Measurements from ENCODE around the gene FRMD8.

The FRMD8 gene

DNA sequence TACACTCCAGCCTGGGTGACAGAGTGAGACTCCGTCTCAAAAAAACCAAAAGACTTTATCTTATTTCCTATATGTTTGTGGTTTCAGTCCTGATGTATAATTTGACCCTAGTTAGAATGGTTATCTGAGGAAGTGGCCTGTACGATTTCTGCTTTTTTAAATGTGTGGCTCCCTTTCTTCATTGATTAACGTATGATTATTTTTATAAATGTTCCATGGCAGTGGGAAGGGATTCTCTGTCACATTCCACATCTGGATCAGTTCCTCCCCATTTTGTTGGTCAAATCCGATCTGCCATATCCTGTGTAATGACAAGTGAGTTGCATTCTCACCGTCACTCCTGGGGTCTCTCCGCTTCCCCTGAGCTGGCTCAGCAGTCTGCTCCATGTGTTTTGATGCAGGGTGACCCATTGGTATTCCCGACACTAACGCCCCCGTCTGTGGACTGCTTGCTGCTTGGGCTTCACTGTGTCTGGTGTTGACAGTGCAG, 56.5 kb downstream of the FRMD8 start:
- no peak for DNase-seq (ENCODE audit: low read depth)
- in situ Hi-C loops (cut with HindIII; ENCODE audit: low sequenced_read_pairs): no loop called here
- TF ChIP-seq, protein P1, sequence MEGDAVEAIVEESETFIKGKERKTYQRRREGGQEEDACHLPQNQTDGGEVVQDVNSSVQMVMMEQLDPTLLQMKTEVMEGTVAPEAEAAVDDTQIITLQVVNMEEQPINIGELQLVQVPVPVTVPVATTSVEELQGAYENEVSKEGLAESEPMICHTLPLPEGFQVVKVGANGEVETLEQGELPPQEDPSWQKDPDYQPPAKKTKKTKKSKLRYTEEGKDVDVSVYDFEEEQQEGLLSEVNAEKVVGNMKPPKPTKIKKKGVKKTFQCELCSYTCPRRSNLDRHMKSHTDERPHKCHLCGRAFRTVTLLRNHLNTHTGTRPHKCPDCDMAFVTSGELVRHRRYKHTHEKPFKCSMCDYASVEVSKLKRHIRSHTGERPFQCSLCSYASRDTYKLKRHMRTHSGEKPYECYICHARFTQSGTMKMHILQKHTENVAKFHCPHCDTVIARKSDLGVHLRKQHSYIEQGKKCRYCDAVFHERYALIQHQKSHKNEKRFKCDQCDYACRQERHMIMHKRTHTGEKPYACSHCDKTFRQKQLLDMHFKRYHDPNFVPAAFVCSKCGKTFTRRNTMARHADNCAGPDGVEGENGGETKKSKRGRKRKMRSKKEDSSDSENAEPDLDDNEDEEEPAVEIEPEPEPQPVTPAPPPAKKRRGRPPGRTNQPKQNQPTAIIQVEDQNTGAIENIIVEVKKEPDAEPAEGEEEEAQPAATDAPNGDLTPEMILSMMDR (IDR thresholded peaks at IDR 0.05; ENCODE audit: low read depth, low read length, missing control alignments): no peak
- H3K4me3 ChIP-seq (ENCODE audit: low read depth, low read length): no peak overlapping the region

DNA sequence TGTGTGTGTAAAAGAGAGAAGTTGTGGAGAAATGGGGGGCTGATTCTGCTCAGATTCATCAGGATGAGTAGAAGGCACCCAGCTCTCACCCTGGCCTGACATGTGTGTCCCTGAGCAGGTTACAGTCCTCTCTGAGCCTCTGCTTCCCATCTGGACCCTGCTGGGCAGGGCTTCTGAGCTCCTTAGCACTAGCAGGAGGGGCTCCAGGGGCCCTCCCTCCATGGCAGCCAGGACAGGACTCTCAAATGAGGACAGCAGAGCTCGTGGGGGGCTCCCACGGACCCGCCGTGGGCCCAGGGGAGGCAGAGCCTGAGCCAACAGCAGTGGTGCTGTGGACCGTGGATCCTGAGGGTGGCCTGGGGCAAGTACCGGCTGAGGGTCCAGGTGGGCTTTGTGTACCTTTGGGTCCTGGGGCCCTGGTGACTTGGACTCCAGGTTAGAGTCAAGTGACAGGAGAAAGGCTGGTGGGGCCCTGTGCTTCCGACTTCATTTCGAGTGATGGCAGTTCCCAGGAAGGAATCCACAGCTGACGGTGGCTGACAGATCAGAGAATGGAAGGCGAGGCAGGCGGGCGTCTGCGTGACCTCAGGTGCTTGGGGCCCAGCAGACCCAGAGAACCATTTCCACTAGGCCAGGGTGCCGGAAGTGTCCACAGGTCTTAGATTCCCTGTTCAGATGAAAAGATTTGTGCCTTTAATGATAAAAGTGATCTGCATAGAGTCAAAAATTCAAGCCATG, 58.0 kb downstream of the FRMD8 start:
- TF ChIP-seq, protein P1 (IDR thresholded peaks at IDR 0.05; ENCODE audit: low read depth, low read length, missing control alignments): no peak
- in situ Hi-C loops (cut with HindIII; ENCODE audit: low sequenced_read_pairs): no loop called here
- H3K4me3 ChIP-seq (ENCODE audit: low read depth, low read length): no peak overlapping the region
- no peak for DNase-seq (ENCODE audit: low read depth)

DNA sequence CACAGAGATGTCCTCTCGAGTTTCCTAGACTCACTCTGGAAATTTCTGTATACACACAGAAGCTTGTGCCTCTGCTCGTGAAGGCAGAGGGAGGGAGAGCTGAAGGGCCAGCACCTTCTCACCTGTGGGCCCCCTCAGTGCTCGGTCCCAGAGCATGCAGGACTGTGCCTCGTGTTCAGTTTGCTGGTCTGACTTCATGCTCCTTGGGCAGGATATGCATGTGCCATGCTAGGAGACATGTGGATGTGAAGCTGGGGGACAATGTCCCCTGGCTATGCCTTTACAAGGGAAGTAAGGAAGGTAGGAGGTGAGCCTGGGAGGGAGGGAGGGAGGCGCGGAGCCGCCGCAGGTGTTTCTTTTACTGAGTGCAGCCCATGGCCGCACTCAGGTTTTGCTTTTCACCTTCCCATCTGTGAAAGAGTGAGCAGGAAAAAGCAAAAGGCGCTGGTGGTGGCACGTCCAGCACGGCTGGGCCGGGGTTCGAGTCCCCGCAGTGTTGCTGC, 58.7 kb downstream of the FRMD8 start:
- TF ChIP-seq, protein P1 (IDR thresholded peaks at IDR 0.05; ENCODE audit: low read depth, low read length, missing control alignments): no peak
- in situ Hi-C loops (cut with HindIII; ENCODE audit: low sequenced_read_pairs): no loop called here
- no peak overlapping the region for H3K4me3 ChIP-seq (ENCODE audit: low read depth, low read length)
- no peak for DNase-seq (ENCODE audit: low read depth)

DNA sequence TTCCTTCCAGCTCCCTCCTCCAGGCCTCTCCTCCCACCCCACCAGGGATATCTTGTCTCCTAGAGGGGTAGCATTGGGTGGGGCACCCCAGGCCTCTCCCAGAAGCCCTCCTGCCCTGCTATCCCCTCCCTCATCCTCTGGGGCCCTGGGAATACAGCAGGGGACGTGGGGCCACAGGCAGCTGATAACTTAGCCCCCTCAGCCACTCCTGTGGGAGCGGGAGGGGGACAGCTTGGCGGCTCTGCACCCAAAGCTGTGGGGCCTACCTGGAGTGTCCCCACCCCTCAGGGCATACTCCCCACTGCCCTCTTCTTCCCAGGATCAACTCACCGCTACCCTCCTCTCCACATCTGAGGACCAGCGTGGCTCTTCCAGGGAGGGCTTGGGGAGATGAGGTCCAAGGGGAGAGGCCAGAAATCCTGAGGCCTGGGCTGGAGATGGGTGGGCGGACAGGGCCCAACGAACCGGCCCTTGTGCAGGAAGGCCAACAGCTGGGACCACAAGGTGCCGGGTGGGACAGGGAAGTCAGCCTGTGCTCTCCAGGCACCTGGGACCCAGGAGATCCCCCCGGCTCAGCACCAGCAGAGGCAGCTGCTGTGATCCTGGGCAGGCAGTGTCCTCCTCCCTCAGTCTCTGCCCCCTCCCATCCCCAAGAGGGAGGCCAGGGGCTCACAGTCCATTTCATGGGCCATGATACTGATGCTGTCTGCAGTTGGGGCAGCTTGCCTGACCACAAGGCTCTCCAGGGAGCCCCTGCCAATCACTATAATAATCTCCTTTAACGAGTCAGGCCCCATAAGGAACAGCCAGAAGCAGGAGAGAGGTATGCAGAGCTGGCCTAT, 59.4 kb downstream of the FRMD8 start:
- no peak for DNase-seq (ENCODE audit: low read depth)
- H3K4me3 ChIP-seq (ENCODE audit: low read depth, low read length): no peak overlapping the region
- in situ Hi-C loops (cut with HindIII; ENCODE audit: low sequenced_read_pairs): no loop called here
- TF ChIP-seq, protein P1 (IDR thresholded peaks at IDR 0.05; ENCODE audit: low read depth, low read length, missing control alignments): no peak

DNA sequence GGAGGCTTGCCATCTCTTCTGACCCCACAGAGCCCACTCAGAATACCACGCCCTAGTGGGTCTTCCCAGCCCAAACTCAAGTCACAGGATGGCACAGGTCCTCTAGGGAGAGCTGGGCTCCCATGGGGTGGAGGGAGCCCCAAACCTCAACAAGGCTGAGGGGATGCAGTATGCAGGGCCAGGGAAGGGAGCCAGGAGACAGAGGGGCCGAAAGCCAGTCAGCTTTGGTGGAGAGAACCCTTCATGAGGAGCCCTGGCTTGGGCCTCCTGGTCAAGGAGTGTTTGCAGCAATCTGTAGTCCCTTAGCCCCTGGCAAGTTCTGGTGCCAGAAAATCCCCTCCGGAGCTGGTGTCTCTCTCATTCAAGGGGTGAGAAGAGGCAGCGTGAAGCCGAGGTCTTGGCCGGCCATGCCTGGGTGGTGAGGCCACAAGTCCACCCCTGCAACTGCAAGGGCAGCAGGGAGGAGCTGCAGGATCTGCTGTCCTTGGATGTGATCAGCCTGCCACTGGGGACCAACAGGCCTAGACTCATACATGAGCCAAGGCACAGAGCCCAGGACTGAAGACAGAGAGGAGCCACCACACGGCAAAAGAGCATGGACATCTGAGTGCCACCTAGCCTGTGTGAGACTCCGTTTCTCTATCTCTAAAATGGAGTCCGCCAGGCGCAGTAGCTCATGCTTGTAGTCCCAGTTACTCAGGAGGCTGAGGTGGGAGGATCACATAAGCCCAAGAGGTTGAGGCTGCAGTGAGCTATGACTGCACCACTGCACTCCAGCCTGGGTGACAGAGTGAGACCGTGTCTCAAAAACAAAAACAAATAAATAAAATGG, 60.2 kb downstream of the FRMD8 start:
- in situ Hi-C loops (cut with HindIII; ENCODE audit: low sequenced_read_pairs): no loop called here
- TF ChIP-seq, protein P1 (IDR thresholded peaks at IDR 0.05; ENCODE audit: low read depth, low read length, missing control alignments): no peak
- no peak for DNase-seq (ENCODE audit: low read depth)
- no peak overlapping the region for H3K4me3 ChIP-seq (ENCODE audit: low read depth, low read length)

DNA sequence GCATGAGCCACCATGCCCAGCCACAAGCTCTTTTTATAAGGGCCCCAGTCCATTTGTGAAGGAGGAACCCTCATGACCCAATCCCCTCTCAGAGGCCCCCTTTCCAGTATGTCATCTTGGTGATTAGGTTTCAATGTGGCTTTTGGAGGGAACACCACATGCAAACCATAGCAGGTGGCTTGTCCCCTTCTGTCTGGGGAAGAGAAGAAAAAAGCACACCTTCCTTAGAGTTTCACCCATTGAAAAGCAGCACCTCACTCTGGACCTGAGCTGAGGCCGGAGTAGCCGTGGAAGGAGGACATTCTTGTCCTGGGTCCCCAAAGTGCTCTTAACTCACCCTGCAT, 61.6 kb downstream of the FRMD8 start:
- no peak for DNase-seq (ENCODE audit: low read depth)
- TF ChIP-seq, protein P1 (IDR thresholded peaks at IDR 0.05; ENCODE audit: low read depth, low read length, missing control alignments): no peak
- no peak overlapping the region for H3K4me3 ChIP-seq (ENCODE audit: low read depth, low read length)
- in situ Hi-C loops (cut with HindIII; ENCODE audit: low sequenced_read_pairs): no loop called here
